ENCODE measurements around the gene CDH23. TPM values are rescaled to one million over a fixed set of nuclear protein-coding genes. Genes with fewer than 3 reads are reported as not detected.

The CDH23 gene
- total RNA-seq, 4 donors from 2014 or later: 2.9 to 16.1 (median 5.9) TPM

- in situ Hi-C loops (cut with MboI; ENCODE audit: low pct_ligation_motif_present in 1 of 4, low pct_unique_long_range_greater_than_20kb in 1 of 4, low sequenced_read_pairs in 3 of 4) (loop anchor here in 2 of 4 donors (25.0 kb wide), 2 partner anchors 166 to 241 kb away; partner anchors contain the start of genes CDH23 (in 2 of the 2) and SLC29A3 (in 1 of the 2)), intact Hi-C loops (cut with DNase I; ENCODE audit: low total_unique reads) (no loop called here)
- Histone ChIP-seq H3K27ac (no peak overlapping the region), H3K4me1 (no peaks in the 10 kb centered on the region), H3K27me3 (no peaks in the 10 kb centered on the region), H3K36me3 (no peaks in the 10 kb centered on the region), H3K9me3 (no peaks in the 10 kb centered on the region), H3K4me3 (no peak overlapping the region)
- DNase-seq: no peak
- no peak for TF ChIP-seq POLR2A (IDR thresholded peaks at IDR 0.05)
- no peak for TF ChIP-seq CTCF (IDR thresholded peaks at IDR 0.05)
- TF ChIP-seq POLR2AphosphoS5 (IDR thresholded peaks at IDR 0.05): no peak
- no peak for TF ChIP-seq EP300 (IDR thresholded peaks at IDR 0.05; ENCODE audit: low read depth)
- WGBS, 2 donors (ENCODE audit: low coverage in 1 of 2): 62 to 76% methylated on average over 3 to 5 of the region's 5 CpGs
These were observed 156.7 kb downstream of the CDH23 start for GRCh38 chr10:71553432-71553831.

- H3K27ac ChIP-seq: no peak overlapping the region
- H3K4me1 ChIP-seq: no peaks in the 10 kb centered on the region
- intact Hi-C loops (cut with DNase I; ENCODE audit: low total_unique reads): no loop called here
- no peaks in the 10 kb centered on the region for H3K27me3 ChIP-seq
- no peaks in the 10 kb centered on the region for H3K9me3 ChIP-seq
- WGBS, 2 donors (ENCODE audit: low coverage in 1 of 2): 50% methylated on average over 2 of the region's 2 CpGs; no CpG with 5 or more reads in 1 of the 2 donors
- no peak for DNase-seq
- H3K4me3 ChIP-seq: no peak overlapping the region
- TF ChIP-seq POLR2A (IDR thresholded peaks at IDR 0.05) (no peak), POLR2AphosphoS5 (IDR thresholded peaks at IDR 0.05) (no peak)
- H3K36me3 ChIP-seq: no peaks in the 10 kb centered on the region
- in situ Hi-C loops (cut with MboI; ENCODE audit: low pct_ligation_motif_present in 1 of 4, low pct_unique_long_range_greater_than_20kb in 1 of 4, low sequenced_read_pairs in 3 of 4): loop anchor here in 2 of 4 donors (25.0 kb wide), 2 partner anchors 167 to 242 kb away; partner anchors contain the start of genes CDH23 (in 2 of the 2) and SLC29A3 (in 1 of the 2)
These were observed 158.0 kb downstream of the CDH23 start for GRCh38 chr10:71554671-71555070.

GRCh38 chr10:71555087-71555723 is 158.5 kb downstream of the CDH23 start:
- in situ Hi-C loops (cut with MboI; ENCODE audit: low pct_ligation_motif_present in 1 of 4, low pct_unique_long_range_greater_than_20kb in 1 of 4, low sequenced_read_pairs in 3 of 4): loop anchor here in 2 of 4 donors (25.0 kb wide), 2 partner anchors 168 to 243 kb away; partner anchors contain the start of genes CDH23 (in 2 of the 2) and SLC29A3 (in 1 of the 2)
- WGBS, 2 donors (ENCODE audit: low coverage in 1 of 2): 63 to 70% methylated on average over 4 to 10 of the region's 10 CpGs
- H3K4me3 ChIP-seq: no peak overlapping the region
- no peaks in the 10 kb centered on the region for H3K27me3 ChIP-seq
- H3K4me1 ChIP-seq: no peaks in the 10 kb centered on the region
- H3K27ac ChIP-seq: no peak overlapping the region
- DNase-seq: no peak
- intact Hi-C loops (cut with DNase I; ENCODE audit: low total_unique reads): no loop called here
- no peaks in the 10 kb centered on the region for H3K36me3 ChIP-seq
- no peak for TF ChIP-seq POLR2A (IDR thresholded peaks at IDR 0.05)
- H3K9me3 ChIP-seq: no peaks in the 10 kb centered on the region

- Histone ChIP-seq H3K4me1 (no peaks in the 10 kb centered on the region), H3K4me3 (no peak overlapping the region), H3K36me3 (no peaks in the 10 kb centered on the region), H3K27ac (no peak overlapping the region), H3K9me3 (no peaks in the 10 kb centered on the region), H3K27me3 (peaks cover 3% of the 10 kb centered on the region)
- in situ Hi-C loops (cut with MboI; ENCODE audit: low pct_ligation_motif_present in 1 of 4, low pct_unique_long_range_greater_than_20kb in 1 of 4, low sequenced_read_pairs in 3 of 4): loop anchor here in 2 of 4 donors (25.0 kb wide), 2 partner anchors 168 to 243 kb away; partner anchors contain the start of genes CDH23 (in 2 of the 2) and SLC29A3 (in 1 of the 2)
- TF ChIP-seq EP300 (IDR thresholded peaks at IDR 0.05; ENCODE audit: low read depth): no peak
- no peak for TF ChIP-seq POLR2A (IDR thresholded peaks at IDR 0.05)
- no peak for TF ChIP-seq CTCF (IDR thresholded peaks at IDR 0.05)
- TF ChIP-seq POLR2AphosphoS5 (IDR thresholded peaks at IDR 0.05): no peak
- 17 to 61% methylated on average over 1 of the region's 1 CpG for WGBS, 2 donors (ENCODE audit: low coverage in 1 of 2)
- intact Hi-C loops (cut with DNase I; ENCODE audit: low total_unique reads): no loop called here
- DNase-seq: no peak
These were observed 159.0 kb downstream of the CDH23 start for GRCh38 chr10:71555724-71556119.

- in situ Hi-C loops (cut with MboI; ENCODE audit: low pct_ligation_motif_present in 1 of 4, low pct_unique_long_range_greater_than_20kb in 1 of 4, low sequenced_read_pairs in 3 of 4): loop anchor here in 2 of 4 donors (25.0 kb wide), 2 partner anchors 172 to 247 kb away; partner anchors contain the start of genes CDH23 (in 2 of the 2) and SLC29A3 (in 1 of the 2)
These were observed 162.3 kb downstream of the CDH23 start for GRCh38 chr10:71558991-71559390.

More at GRCh38 chr10:71558991-71559390, 162.3 kb downstream of the CDH23 start:
- Histone ChIP-seq H3K9me3 (no peaks in the 10 kb centered on the region), H3K4me3 (no peak overlapping the region), H3K27ac (no peak overlapping the region), H3K36me3 (no peaks in the 10 kb centered on the region), H3K27me3 (peaks cover 6% of the 10 kb centered on the region), H3K4me1 (peaks cover 0 to 5% (median 0%) of the 10 kb centered on the region in 4 donors)
- intact Hi-C loops (cut with DNase I; ENCODE audit: low total_unique reads): no loop called here
- no peak for DNase-seq
- 67% methylated on average over 3 of the region's 3 CpGs; no CpG with 5 or more reads in 1 of the 2 donors for WGBS, 2 donors (ENCODE audit: low coverage in 1 of 2)
- TF ChIP-seq CTCF (IDR thresholded peaks at IDR 0.05) (no peak), EP300 (IDR thresholded peaks at IDR 0.05; ENCODE audit: low read depth) (no peak), POLR2AphosphoS5 (IDR thresholded peaks at IDR 0.05) (no peak), POLR2A (IDR thresholded peaks at IDR 0.05) (no peak)

Measured in transverse colon (tissue), 4 donors.